ENCODE data around the gene ADCYAP1R1. TPM values are rescaled to one million over a fixed set of nuclear protein-coding genes. Genes with fewer than 3 reads are reported as not detected.

The ADCYAP1R1 gene
- total RNA-seq, 1 donor from 2014 or later: not detected

GRCh38 chr7:31066516-31067130 lies 14.5 kb downstream of the ADCYAP1R1 start:
- no peak for TF ChIP-seq CTCF (conservative IDR thresholded peaks at IDR 0.05; ENCODE audit: low read depth, low read length)
- DNase-seq (ENCODE audit: low read depth): no peak
- no peak overlapping the region for H3K4me3 ChIP-seq (ENCODE audit: low read depth, low read length)

- TF ChIP-seq CTCF (conservative IDR thresholded peaks at IDR 0.05; ENCODE audit: low read depth, low read length): no peak
- DNase-seq (ENCODE audit: low read depth): no peak
- H3K4me3 ChIP-seq (ENCODE audit: low read depth, low read length): no peak overlapping the region
These were observed 15.4 kb downstream of the ADCYAP1R1 start for GRCh38 chr7:31067491-31067890.

GRCh38 chr7:31068006-31068675 lies 16.0 kb downstream of the ADCYAP1R1 start:
- H3K4me3 ChIP-seq (ENCODE audit: low read depth, low read length): no peak overlapping the region
- no peak for TF ChIP-seq CTCF (conservative IDR thresholded peaks at IDR 0.05; ENCODE audit: low read depth, low read length)
- no peak for DNase-seq (ENCODE audit: low read depth)

- TF ChIP-seq CTCF (conservative IDR thresholded peaks at IDR 0.05; ENCODE audit: low read depth, low read length): no peak
- DNase-seq (ENCODE audit: low read depth): no peak
- no peak overlapping the region for H3K4me3 ChIP-seq (ENCODE audit: low read depth, low read length)
These were observed 17.9 kb downstream of the ADCYAP1R1 start for GRCh38 chr7:31069860-31070555.

DNA sequence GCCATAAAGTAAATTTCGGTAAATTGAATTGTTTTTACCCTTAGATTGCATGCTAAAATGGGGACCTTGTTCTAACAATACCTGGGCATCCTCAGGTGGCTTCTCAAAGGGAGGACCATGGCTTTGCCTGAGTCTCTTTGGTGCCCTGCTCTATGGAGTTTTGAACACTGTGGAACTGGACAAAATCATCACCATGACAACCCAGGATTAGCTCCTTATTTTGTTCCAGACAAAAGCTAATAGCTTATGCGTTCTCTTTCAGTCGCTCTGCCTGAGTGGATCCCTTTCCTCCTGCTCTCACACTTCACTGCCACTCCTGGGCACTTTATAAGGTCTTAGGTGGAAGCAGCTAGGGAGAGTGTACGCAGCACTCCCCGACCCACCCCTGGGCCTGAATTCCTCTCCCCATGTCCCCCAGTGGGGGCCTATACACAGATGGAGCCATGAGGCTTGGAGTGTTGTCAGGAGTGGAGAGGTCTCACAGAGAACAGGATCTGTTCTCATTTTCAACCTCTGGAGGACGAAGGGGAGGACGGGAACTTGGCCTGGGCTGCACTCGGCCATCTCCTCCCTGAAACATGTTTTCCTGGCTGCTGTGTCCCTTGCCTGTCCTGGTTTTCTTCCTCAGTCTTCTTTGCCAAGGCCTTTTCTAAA lies 19.0 kb downstream of the ADCYAP1R1 start:
- no peak overlapping the region for H3K4me3 ChIP-seq (ENCODE audit: low read depth, low read length)
- DNase-seq (ENCODE audit: low read depth): no peak
- TF ChIP-seq CTCF (conservative IDR thresholded peaks at IDR 0.05; ENCODE audit: low read depth, low read length): no peak

- no peak for TF ChIP-seq CTCF (conservative IDR thresholded peaks at IDR 0.05; ENCODE audit: low read depth, low read length)
- H3K4me3 ChIP-seq (ENCODE audit: low read depth, low read length): no peak overlapping the region
- DNase-seq (ENCODE audit: low read depth): no peak
These were observed 19.5 kb downstream of the ADCYAP1R1 start for GRCh38 chr7:31071645-31072029.

All from epithelial cell of proximal tubule (primary cell).